Urinary bladder (tissue), 4 donors: Measurements from ENCODE around the gene ZNF474. TPM values are rescaled to one million over a fixed set of nuclear protein-coding genes. Genes with fewer than 3 reads are reported as not detected.

ENCODE experiments used
- DNase-seq: peaks from one replicate; pipeline ENCODE4 v3.0.0-alpha.2; 2015; ENCODE audit errors: extremely low spot score
- H3K27ac ChIP-seq: one replicate; pipeline ENCODE4 v1.5.1; 2013; ENCODE audit warnings: low read depth, mild to moderate bottlenecking, moderate library complexity
- H3K36me3 ChIP-seq: one replicate; pipeline ENCODE4 v1.6.1; 2013; ENCODE audit warnings: mild to moderate bottlenecking, moderate library complexity; ENCODE audit not compliant: insufficient read depth
- H3K4me1 ChIP-seq: one replicate; pipeline ENCODE4 v1.6.1; 2013; ENCODE audit warnings: mild to moderate bottlenecking, moderate library complexity; ENCODE audit not compliant: insufficient read depth
- H3K4me3 ChIP-seq: one replicate; pipeline ENCODE4 v1.5.1; 2013; ENCODE audit warnings: low read depth, low read length
- WGBS: extraction: QIAGEN DNeasy Blood & Tissue Kit; methylation state at CpG from one replicate; pipeline ENCODE4 v1.1.7; 2013; 5-methylcytosine and 5-hydroxymethylcytosine counted together
- polyA plus RNA-seq: library from polyadenylated mRNA; stranded (reverse); fragments of 200-250 nt; gene quantifications from one replicate; pipeline ENCODE4 v1.2.3, GENCODE V29; 2013
- total RNA-seq: library from RNA; depleted of rRNA; stranded (reverse); fragments of >200 nt; gene quantifications from one replicate; pipeline ENCODE4 v1.2.3, GENCODE V29; 2014
- donor health status: healthy with polysubstance abuse.
- donor health status: healthy.

ZNF474 gene
- total and polyA plus RNA-seq, 2 donors: 0.13 to 0.21 TPM

- 75% methylated on average over 1 of the region's 1 CpG for WGBS
- Histone ChIP-seq H3K27ac (no peak overlapping the region), H3K4me3 (no peak overlapping the region), H3K4me1 (no peaks in the 10 kb centered on the region), H3K36me3 (no peaks in the 10 kb centered on the region)
- no peak for DNase-seq
Measured at GRCh38 chr5:122102825-122103224, 26.5 kb upstream of the ZNF474 start.

- WGBS: 85% methylated on average over 2 of the region's 2 CpGs
- no peaks in the 10 kb centered on the region for H3K4me1 ChIP-seq
- DNase-seq: no peak
- H3K36me3 ChIP-seq: no peaks in the 10 kb centered on the region
- H3K4me3 ChIP-seq: no peak overlapping the region
- H3K27ac ChIP-seq: no peak overlapping the region
Measured at GRCh38 chr5:122105909-122106308, 23.4 kb upstream of the ZNF474 start.

DNA sequence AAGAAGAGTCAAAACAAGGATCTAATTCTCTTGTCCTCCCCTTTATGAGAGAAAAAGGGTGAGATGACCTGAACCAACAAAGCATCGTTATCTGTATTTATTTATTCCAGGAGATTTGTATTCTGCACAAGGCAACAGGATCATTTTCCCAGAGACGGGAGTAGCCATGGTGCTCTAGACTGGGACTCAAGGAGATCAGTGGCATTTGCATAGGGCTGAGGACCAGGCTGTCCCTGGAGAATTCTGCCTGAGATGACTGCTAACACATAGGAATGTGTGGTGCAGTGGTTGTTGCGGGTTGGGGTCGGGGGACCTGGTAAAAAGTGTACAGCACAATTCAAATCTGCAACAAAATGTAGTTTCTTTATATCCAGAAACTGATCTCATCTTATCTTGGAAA lies 22.3 kb upstream of the ZNF474 start:
- Histone ChIP-seq H3K27ac (no peak overlapping the region), H3K4me3 (no peak overlapping the region), H3K36me3 (no peaks in the 10 kb centered on the region), H3K4me1 (no peaks in the 10 kb centered on the region)
- WGBS: 84% methylated on average over 4 of the region's 4 CpGs
- no peak for DNase-seq

GRCh38 chr5:122110987-122111386 lies 18.4 kb upstream of the ZNF474 start:
- H3K36me3 ChIP-seq: no peaks in the 10 kb centered on the region
- 52% methylated on average over 3 of the region's 3 CpGs for WGBS
- DNase-seq: peak; percentile 53
- H3K4me3 ChIP-seq: no peak overlapping the region
- no peaks in the 10 kb centered on the region for H3K4me1 ChIP-seq
- peak overlapping the region; percentile 29 for H3K27ac ChIP-seq

DNA sequence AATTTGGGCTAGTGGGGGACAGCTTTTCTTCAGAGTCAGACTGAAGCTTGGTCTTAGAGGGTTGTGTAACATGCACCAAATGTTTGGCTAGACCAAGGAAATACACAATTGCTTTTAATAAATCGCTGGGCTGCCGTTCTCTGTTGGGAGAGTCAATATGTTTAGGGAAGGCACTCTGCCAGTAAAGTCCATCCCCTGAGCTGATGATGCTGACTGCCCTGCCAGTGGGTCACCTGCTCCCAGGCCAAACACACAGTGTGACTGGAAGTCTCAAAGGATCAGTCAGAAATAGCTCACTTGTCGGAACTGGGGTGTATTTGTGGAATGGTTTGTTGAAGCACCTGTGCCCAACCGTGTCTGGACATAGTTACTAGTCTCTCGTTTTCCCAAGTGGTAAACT lies 17.9 kb upstream of the ZNF474 start:
- 73% methylated on average over 5 of the region's 5 CpGs for WGBS

GRCh38 chr5:122112063-122112462 lies 17.3 kb upstream of the ZNF474 start:
- no peak for DNase-seq
- Histone ChIP-seq H3K27ac (no peak overlapping the region), H3K4me1 (no peaks in the 10 kb centered on the region), H3K4me3 (no peak overlapping the region), H3K36me3 (no peaks in the 10 kb centered on the region)
- WGBS: 53% methylated on average over 3 of the region's 3 CpGs

More for the DNA sequence above, 17.9 kb upstream of the ZNF474 start:
- no peaks in the 10 kb centered on the region for H3K36me3 ChIP-seq
- DNase-seq: no peak
- no peak overlapping the region for H3K4me3 ChIP-seq
- H3K27ac ChIP-seq: peak overlapping the region; percentile 29
- no peaks in the 10 kb centered on the region for H3K4me1 ChIP-seq

DNA sequence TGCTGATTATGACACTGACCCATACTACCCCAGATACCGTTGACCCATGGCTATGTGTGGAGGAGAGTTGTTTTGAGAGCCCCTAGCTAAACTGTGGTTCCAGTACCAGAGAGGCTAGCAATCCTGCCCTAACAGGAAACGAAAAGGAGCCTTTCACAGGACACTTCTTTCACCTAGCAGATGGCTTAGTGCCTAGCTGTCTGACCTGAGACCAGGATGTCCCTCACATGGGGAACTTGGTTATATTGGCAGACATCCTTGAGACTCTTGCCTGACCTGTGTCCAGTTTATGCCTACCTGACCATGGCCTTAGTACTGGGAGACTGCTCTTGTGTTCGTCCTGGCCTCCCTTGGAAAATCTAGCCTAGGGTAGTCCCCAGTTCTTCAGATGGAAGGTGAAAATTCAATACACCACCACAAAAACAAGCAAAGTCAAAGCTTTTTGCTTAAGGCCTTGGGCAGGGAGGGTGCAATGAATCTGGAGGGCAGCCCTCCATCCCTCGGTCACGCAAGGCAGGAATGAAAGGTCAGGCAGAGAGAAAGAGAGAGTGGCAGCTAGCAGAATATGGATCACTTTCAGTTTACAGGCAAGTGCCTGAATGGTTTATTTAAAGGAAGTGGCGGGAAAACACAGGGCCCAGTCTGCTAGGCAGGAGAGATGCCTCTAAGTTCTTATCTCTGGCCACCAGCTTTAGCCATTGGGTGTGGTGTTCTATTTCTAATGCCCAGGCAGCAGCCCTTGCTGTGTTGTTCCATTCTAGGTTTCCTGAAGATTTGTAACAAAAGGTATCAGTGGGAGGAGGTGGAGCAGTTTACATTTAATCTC lies 16.4 kb upstream of the ZNF474 start:
- DNase-seq: no peak
- Histone ChIP-seq H3K4me3 (no peak overlapping the region), H3K36me3 (no peaks in the 10 kb centered on the region), H3K27ac (no peak overlapping the region), H3K4me1 (no peaks in the 10 kb centered on the region)
- 84% methylated on average over 6 of the region's 6 CpGs for WGBS

- no peak overlapping the region for H3K27ac ChIP-seq
- no peak for DNase-seq
- H3K36me3 ChIP-seq: no peaks in the 10 kb centered on the region
- 50% methylated on average over 2 of the region's 2 CpGs for WGBS
- H3K4me3 ChIP-seq: no peak overlapping the region
- no peaks in the 10 kb centered on the region for H3K4me1 ChIP-seq
Measured at GRCh38 chr5:122114501-122114900, 14.8 kb upstream of the ZNF474 start.

DNA sequence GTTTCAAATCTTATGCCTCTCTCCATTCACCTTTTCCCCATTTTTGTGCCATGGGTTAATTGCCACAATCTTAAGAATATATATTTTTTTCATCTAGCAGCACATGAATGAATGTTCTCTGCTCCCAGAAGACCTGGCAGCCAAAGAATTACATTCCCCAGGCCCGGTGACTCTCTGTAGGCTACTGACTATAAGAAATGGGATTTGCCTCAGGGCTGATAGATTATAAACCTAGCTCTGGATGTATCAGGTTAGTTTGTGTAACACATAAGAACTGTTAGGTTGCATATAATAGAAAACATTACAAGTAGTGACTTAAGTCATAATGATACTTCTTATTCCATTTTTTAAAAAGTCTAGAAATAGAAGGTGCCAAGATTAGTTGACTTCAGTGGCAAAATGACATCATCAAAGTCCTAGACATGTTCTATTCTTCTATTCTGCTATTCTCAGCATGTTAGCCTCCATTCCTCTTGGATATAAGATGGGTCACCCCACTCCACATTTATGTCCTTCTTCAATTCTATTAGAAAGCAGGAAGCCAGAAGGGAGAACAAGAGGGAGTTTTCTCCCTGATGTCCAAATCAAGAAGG lies 10.9 kb upstream of the ZNF474 start:
- H3K36me3 ChIP-seq: no peaks in the 10 kb centered on the region
- no peak overlapping the region for H3K27ac ChIP-seq
- 81% methylated on average over 1 of the region's 1 CpG for WGBS
- no peak for DNase-seq
- H3K4me1 ChIP-seq: no peaks in the 10 kb centered on the region
- H3K4me3 ChIP-seq: no peak overlapping the region

- Histone ChIP-seq H3K36me3 (no peaks in the 10 kb centered on the region), H3K27ac (no peak overlapping the region), H3K4me1 (no peaks in the 10 kb centered on the region), H3K4me3 (no peak overlapping the region)
- no peak for DNase-seq
- WGBS: 58% methylated on average over 3 of the region's 3 CpGs
Measured at GRCh38 chr5:122119205-122119604, 10.1 kb upstream of the ZNF474 start.

DNA sequence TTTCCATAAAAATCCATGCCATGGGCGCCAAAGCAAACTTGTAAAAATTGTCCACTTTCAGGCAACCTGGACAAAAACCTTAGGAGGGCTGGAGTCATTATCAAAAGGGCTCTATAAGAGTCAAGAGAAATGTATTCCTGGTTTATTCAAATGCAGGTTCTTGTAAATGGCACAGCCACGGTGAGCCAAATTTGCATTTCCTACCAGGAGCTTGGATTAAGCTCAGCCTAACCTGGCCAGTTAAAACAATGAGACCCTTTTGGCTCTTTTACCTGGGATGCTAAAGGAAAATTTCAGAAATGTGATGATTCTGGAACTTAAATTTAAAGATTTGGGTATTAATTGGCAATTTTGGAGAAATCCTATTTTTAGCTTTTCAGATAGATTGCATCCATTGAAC lies 8.9 kb upstream of the ZNF474 start:
- no peak overlapping the region for H3K4me3 ChIP-seq
- no peak for DNase-seq
- H3K4me1 ChIP-seq: no peaks in the 10 kb centered on the region
- no peaks in the 10 kb centered on the region for H3K36me3 ChIP-seq
- no peak overlapping the region for H3K27ac ChIP-seq
- WGBS: 85% methylated on average over 2 of the region's 2 CpGs

- Histone ChIP-seq H3K4me3 (no peak overlapping the region), H3K4me1 (no peaks in the 10 kb centered on the region), H3K36me3 (no peaks in the 10 kb centered on the region), H3K27ac (no peak overlapping the region)
- 90% methylated on average over 2 of the region's 2 CpGs for WGBS
- no peak for DNase-seq
Measured at GRCh38 chr5:122120957-122121356, 8.4 kb upstream of the ZNF474 start.

- H3K4me3 ChIP-seq: no peak overlapping the region
- H3K4me1 ChIP-seq: no peaks in the 10 kb centered on the region
- H3K36me3 ChIP-seq: no peaks in the 10 kb centered on the region
- WGBS: 89% methylated on average over 11 of the region's 11 CpGs
- no peak overlapping the region for H3K27ac ChIP-seq
- no peak for DNase-seq
Measured at GRCh38 chr5:122121479-122122465, 7.6 kb upstream of the ZNF474 start.
